A549 (cell line): ENCODE data around the gene MIR17HG. TPM values are rescaled to one million over a fixed set of nuclear protein-coding genes. Genes with fewer than 3 reads are reported as not detected.

Experiments
- ATAC-seq, 2 experiments: fragments of 200-7000 bp in 1 of 2; fragments of >200 bp in 1 of 2; cut with Nextera tagmentation in 1 of 2; cut with Tn5 transposase in 1 of 2; 3 replicates each; pipeline versions ENCODE4 v1.8.0 to v1.9.1; 2018 to 2020; ENCODE audit warnings: mild to moderate bottlenecking in 1 of 2, moderate library complexity in 1 of 2
- CTCF ChIA-PET: fragments of 300-600 bp; sonication (Branson Sonifier 250); formaldehyde crosslinking; extraction: SDS; loops from one replicate; lab custom pipeline; 2021; ENCODE audit warnings: antibody characterized with exemption, inconsistent platforms; lab: Yijun Ruan, JAX
- POLR2A ChIA-PET: fragments of 350-600 bp; formaldehyde crosslinking; extraction: SDS; loops from one replicate; lab custom pipeline; 2021; ENCODE audit warnings: antibody characterized with exemption, inconsistent platforms; lab: Yijun Ruan, JAX
- DNase-seq, 2 experiments: peaks; one replicate each; pipeline versions ENCODE4 v3.0.0 to v3.0.0-alpha.2; 2011 to 2016; ENCODE audit warnings: low read depth in 1 of 2, low spot score in 1 of 2
- FAIRE-seq: peaks from 2 replicates; lab custom pipeline; 2011; peaks lifted over from hg19 to GRCh38; lab: Jason Lieb, UNC
- H3K27ac ChIP-seq, 2 experiments: fragments of >200 bp; sonication (Bioruptor Twin); formaldehyde crosslinking; 3 replicates each; pipeline ENCODE4 v1.5.1; 2016 to 2017
- H3K4me1 ChIP-seq: fragments of >200 bp; sonication (Bioruptor Twin); formaldehyde crosslinking; 3 replicates; pipeline ENCODE4 v1.6.1; 2016
- H3K4me2 ChIP-seq: fragments of >200 bp; sonication (Bioruptor Twin); formaldehyde crosslinking; 3 replicates; pipeline ENCODE4 v1.6.1; 2016
- H3K4me3 ChIP-seq: fragments of >200 bp; sonication (Bioruptor Twin); formaldehyde crosslinking; 3 replicates; pipeline ENCODE4 v1.5.1; 2016
- H3K9me3 ChIP-seq: fragments of >200 bp; sonication (Bioruptor Twin); formaldehyde crosslinking; 3 replicates; pipeline ENCODE4 v1.6.1; 2016
- BHLHE40 ChIP-seq: IDR thresholded peaks from 2 replicates; pipeline ENCODE4 v1.6.1; 2012; ENCODE audit warnings: low read depth, low read length, inconsistent platforms
- CBX2 ChIP-seq: fragments of 200-600 bp; sonication (generic); IDR thresholded peaks from 2 replicates; pipeline ENCODE4 v1.6.1; 2016; ENCODE audit warnings: low read depth, mild to moderate bottlenecking, borderline replicate concordance
- CBX8 ChIP-seq: fragments of 200-600 bp; sonication (generic); IDR thresholded peaks from 2 replicates; pipeline ENCODE4 v1.6.1; 2016
- CEBPB ChIP-seq, 2 experiments: fragments of >200 bp in 1 of 2; sonication (Bioruptor Twin) in 1 of 2; formaldehyde crosslinking in 1 of 2; IDR thresholded peaks; 2 replicates each; pipeline ENCODE4 v1.6.1; 2012 to 2016
- E2F6 ChIP-seq: IDR thresholded peaks from 2 replicates; pipeline ENCODE4 v1.6.1; 2012; ENCODE audit warnings: low read depth, borderline replicate concordance
- EP300 ChIP-seq, 2 experiments: fragments of >200 bp; sonication (Bioruptor Twin); formaldehyde crosslinking; IDR thresholded peaks; 2 replicates in 1 of 2; 3 replicates in 1 of 2; pipeline ENCODE4 v1.6.1; 2016 to 2017
- ESRRA ChIP-seq: fragments of 150-350 bp; IDR thresholded peaks from 2 replicates; pipeline ENCODE4 v1.6.1; 2014; ENCODE audit warnings: mild to moderate bottlenecking, low read length, borderline replicate concordance
- HOXA7 ChIP-seq: fragments of 250-450 bp; sonication (Bioruptor Pico); IDR thresholded peaks from 2 replicates; pipeline ENCODE4 v1.5.0; 2020; ENCODE audit warnings: mild to moderate bottlenecking, moderate library complexity
- JUN ChIP-seq, 2 experiments: fragments of >200 bp; sonication (Bioruptor Twin); formaldehyde crosslinking; IDR thresholded peaks; 2 replicates in 1 of 2; 3 replicates in 1 of 2; pipeline ENCODE4 v1.6.1; 2016 to 2017
- JUNB ChIP-seq: fragments of >200 bp; sonication (Bioruptor Twin); formaldehyde crosslinking; IDR thresholded peaks from 2 replicates; pipeline ENCODE4 v1.6.1; 2016
- MAZ ChIP-seq: fragments of 150-350 bp; IDR thresholded peaks from 2 replicates; pipeline ENCODE4 v1.6.1; 2014; ENCODE audit warnings: antibody characterized with exemption, low read depth, low read length, borderline replicate concordance
- MYC ChIP-seq: IDR thresholded peaks from 2 replicates; pipeline ENCODE4 v1.6.1; 2012; ENCODE audit warnings: mild to moderate bottlenecking, inconsistent platforms, low read length, improper control_type of control experiment, borderline replicate concordance
- NR3C1 ChIP-seq: fragments of >200 bp; sonication (Bioruptor Twin); formaldehyde crosslinking; IDR thresholded peaks from 3 replicates; pipeline ENCODE4 v1.6.1; 2017
- POLR2A ChIP-seq: IDR thresholded peaks from 2 replicates; pipeline ENCODE4 v1.6.1; 2012; ENCODE audit warnings: mild to moderate bottlenecking, low read length
- POLR2AphosphoS2 ChIP-seq: conservative IDR thresholded peaks from 2 replicates; pipeline ENCODE4 v1.6.1; 2012; ENCODE audit warnings: low read length, improper control_type of control experiment, inconsistent platforms
- RAD21 ChIP-seq, 2 experiments: fragments of >200 bp in 1 of 2; sonication (Bioruptor Twin) in 1 of 2; formaldehyde crosslinking in 1 of 2; IDR thresholded peaks in 1 of 2; conservative IDR thresholded peaks in 1 of 2; 2 replicates in 1 of 2; 3 replicates in 1 of 2; pipeline ENCODE4 v1.6.1; 2012 to 2018; ENCODE audit warnings: inconsistent platforms in 1 of 2
- REST ChIP-seq: fragments of 200-600 bp; sonication (generic); IDR thresholded peaks from 2 replicates; pipeline ENCODE4 v1.6.1; 2016; ENCODE audit warnings: antibody characterized with exemption, mild to moderate bottlenecking, moderate library complexity
- RNF2 ChIP-seq: fragments of 200-600 bp; sonication (generic); IDR thresholded peaks from 2 replicates; pipeline ENCODE4 v1.6.1; 2016; ENCODE audit warnings: low read depth, mild to moderate bottlenecking, antibody characterized with exemption, moderate library complexity, borderline replicate concordance
- SMC3 ChIP-seq: fragments of >200 bp; sonication (Bioruptor Twin); formaldehyde crosslinking; IDR thresholded peaks from 3 replicates; pipeline ENCODE4 v1.6.1; 2018; ENCODE audit warnings: inconsistent platforms
- TFCP2L1 ChIP-seq: fragments of 250-450 bp; sonication (Bioruptor Pico); IDR thresholded peaks from 2 replicates; pipeline ENCODE4 v1.5.0; 2021; ENCODE audit warnings: mild to moderate bottlenecking
- ZC3H11A ChIP-seq: fragments of 450-650 bp; IDR thresholded peaks from 2 replicates; pipeline ENCODE4 v1.6.1; 2014; ENCODE audit warnings: antibody characterized with exemption, mild to moderate bottlenecking
- ZFP36 ChIP-seq: fragments of 450-650 bp; IDR thresholded peaks from 2 replicates; pipeline ENCODE4 v1.6.1; 2014; ENCODE audit warnings: borderline replicate concordance; ENCODE audit not compliant: partially characterized antibody
- ZSCAN20 ChIP-seq: fragments of 250-450 bp; sonication (Bioruptor Pico); IDR thresholded peaks from 2 replicates; pipeline ENCODE4 v1.8.0; 2022; ENCODE audit warnings: mild to moderate bottlenecking, moderate library complexity
- WGBS: methylation state at CpG from one replicate; pipeline ENCODE4 v1.1.6; 2017; ENCODE audit errors: missing lambda C conversion rate; 5-methylcytosine and 5-hydroxymethylcytosine counted together
- polyA plus RNA-seq, 4 experiments: library from polyadenylated mRNA; depleted of rRNA in 3 of 4; stranded (reverse); fragments of >200 nt; fragmentation: RNase III in 1 of 4; extraction: RNeasy Plus Mini Kit Qiagen cat#74134 plus additional on column Dnase treatment in 1 of 4; gene quantifications; 2 replicates in 3 of 4; 3 replicates in 1 of 4; pipeline ENCODE4 v1.2.3, GENCODE V29; 2011 to 2017
- TF ChIP-seq, protein P1 (sequence below): IDR thresholded peaks from 2 replicates; pipeline ENCODE4 v1.6.1; 2012
- TF ChIP-seq, protein P2 (sequence below): IDR thresholded peaks from 2 replicates; pipeline ENCODE4 v1.6.1; 2012

Gene MIR17HG
- polyA plus RNA-seq, 2 of the 4 experiments (the other 2 are of a cell fraction): 4.9 to 7.3 TPM

DNA sequence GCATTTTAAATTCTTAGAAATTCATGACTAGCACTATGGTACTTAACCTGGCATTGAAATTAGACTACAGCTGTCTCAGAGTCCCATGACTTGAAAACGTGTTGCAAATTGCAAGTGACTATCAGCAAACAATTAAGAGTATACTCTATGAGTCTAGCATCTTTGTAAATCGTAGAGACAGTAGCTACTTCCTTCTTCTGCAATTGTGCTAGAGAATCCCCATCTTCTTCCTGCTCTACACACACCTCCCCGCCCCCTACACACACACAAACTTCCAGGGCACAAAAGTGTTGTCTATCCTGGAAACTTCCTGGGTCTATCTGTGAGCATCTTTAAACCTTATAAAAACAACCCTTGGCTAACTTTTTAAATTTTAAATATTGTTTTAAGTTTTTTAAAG is 35.2 kb upstream of the MIR17HG start:
- Histone ChIP-seq H3K4me3 (no peak overlapping the region), H3K4me1 (no peaks in the 10 kb centered on the region), H3K4me2 (no peak overlapping the region), H3K27ac (no peak overlapping the region), H3K9me3 (no peaks in the 10 kb centered on the region)
- POLR2A ChIA-PET: interaction anchor here (0.5 kb wide), 1 partner anchor 12 kb away, joined by 3 read pairs; no protein-coding TSS in a partner anchor
- CTCF ChIA-PET: no interaction called here
- FAIRE-seq: no peak
- no peak for DNase-seq
- ATAC-seq: no peak
- WGBS: 2% methylated on average over 3 of the region's 3 CpGs
- TF ChIP-seq ZC3H11A: no peak
- no peak for TF ChIP-seq JUNB
- no peak for TF ChIP-seq TFCP2L1 (CRISPR knock-in tag)
- TF ChIP-seq POLR2AphosphoS2: no peak
- no peak for TF ChIP-seq ESRRA

GRCh38 chr13:91313103-91313502 is 34.4 kb upstream of the MIR17HG start:
- 5% methylated on average over 5 of the region's 5 CpGs for WGBS
- no peak for TF ChIP-seq CBX8
- TF ChIP-seq RAD21 (conservative IDR thresholded peaks at IDR 0.05 in 1 of 2, IDR thresholded peaks at IDR 0.05 in 1 of 2): 0 out of 5 replicates have a peak, but pooled peaks have one; percentile 12 to 22
- TF ChIP-seq SMC3: 0 out of 3 replicates have a peak, but pooled peaks have one; percentile 6
- TF ChIP-seq, all 56 proteins: peak for 2
- ChIA-PET CTCF (interaction anchor here (0.8 kb wide), 1 partner anchor 41 kb away, joined by 4 read pairs; no protein-coding TSS in a partner anchor), POLR2A (interaction anchor here (0.5 kb wide), 1 partner anchor 11 kb away, joined by 3 read pairs; no protein-coding TSS in a partner anchor)
- no peak overlapping the region for H3K27ac ChIP-seq
- no peak overlapping the region for H3K4me2 ChIP-seq
- ATAC-seq (peak; percentile 59 to 78; a peak in 4 of 6 replicates), FAIRE-seq (no peak), DNase-seq (peak; percentile 2 to 14)
- no peaks in the 10 kb centered on the region for H3K4me1 ChIP-seq
- no peaks in the 10 kb centered on the region for H3K9me3 ChIP-seq
- no peak overlapping the region for H3K4me3 ChIP-seq

DNA sequence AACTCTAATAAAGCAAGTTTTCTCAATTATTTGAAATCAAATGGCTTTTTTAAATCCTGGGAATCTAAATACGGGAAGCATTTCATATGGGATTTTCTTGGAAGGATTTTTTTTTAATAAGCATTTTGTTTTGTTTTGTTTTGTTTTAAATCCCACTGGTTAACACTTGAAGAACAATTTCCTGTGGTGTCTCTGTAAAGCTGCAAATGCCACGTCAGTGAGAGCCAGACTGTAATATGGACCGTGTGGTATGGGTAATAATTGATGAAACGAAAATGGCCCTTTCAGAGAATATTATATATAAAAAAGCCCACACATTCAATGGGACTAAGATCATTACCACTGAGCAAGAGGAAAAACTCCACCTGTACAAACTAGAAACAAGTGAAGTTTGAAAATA is 33.9 kb upstream of the MIR17HG start:
- Histone ChIP-seq H3K4me1 (no peaks in the 10 kb centered on the region), H3K4me3 (no peak overlapping the region), H3K27ac (no peak overlapping the region), H3K4me2 (no peak overlapping the region), H3K9me3 (no peaks in the 10 kb centered on the region)
- FAIRE-seq: no peak
- 17% methylated on average over 4 of the region's 4 CpGs for WGBS
- ChIA-PET POLR2A (no interaction called here), CTCF (interaction anchor here (0.8 to 1.6 kb wide), 2 partner anchors 28 to 41 kb away, joined by 3 to 4 read pairs; no protein-coding TSS in a partner anchor)
- no peak for ATAC-seq
- TF ChIP-seq, protein P1, sequence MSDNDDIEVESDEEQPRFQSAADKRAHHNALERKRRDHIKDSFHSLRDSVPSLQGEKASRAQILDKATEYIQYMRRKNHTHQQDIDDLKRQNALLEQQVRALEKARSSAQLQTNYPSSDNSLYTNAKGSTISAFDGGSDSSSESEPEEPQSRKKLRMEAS: no peak
- no peak for TF ChIP-seq TFCP2L1 (CRISPR knock-in tag)
- peak; percentile 87 for TF ChIP-seq CBX8
- TF ChIP-seq JUN (IDR thresholded peaks at IDR 0.05): no peak
- TF ChIP-seq HOXA7 (CRISPR knock-in tag): no peak
- TF ChIP-seq RNF2: peak; percentile 95
- no peak for DNase-seq

- ATAC-seq: no peak
- H3K9me3 ChIP-seq: no peaks in the 10 kb centered on the region
- POLR2A ChIA-PET: no interaction called here
- no peak for DNase-seq
- FAIRE-seq: no peak
- H3K4me2 ChIP-seq: no peak overlapping the region
- CTCF ChIA-PET: interaction anchor here (0.6 to 1.6 kb wide), 2 partner anchors 27 to 1347 kb away, joined by 3 read pairs; no protein-coding TSS in a partner anchor
- no peaks in the 10 kb centered on the region for H3K4me1 ChIP-seq
- H3K27ac ChIP-seq: no peak overlapping the region
- no peak overlapping the region for H3K4me3 ChIP-seq
- TF ChIP-seq BHLHE40: no peak
- TF ChIP-seq ZSCAN20 (CRISPR knock-in tag): no peak
- no peak for TF ChIP-seq EP300 (IDR thresholded peaks at IDR 0.05)
- no peak for TF ChIP-seq MAZ
- TF ChIP-seq POLR2A: no peak
- no peak for TF ChIP-seq REST
- TF ChIP-seq CEBPB (IDR thresholded peaks at IDR 0.05): no peak
- no peak for TF ChIP-seq NR3C1
- no peak for TF ChIP-seq ZFP36
- no peak for TF ChIP-seq CBX2
- TF ChIP-seq, protein P2, sequence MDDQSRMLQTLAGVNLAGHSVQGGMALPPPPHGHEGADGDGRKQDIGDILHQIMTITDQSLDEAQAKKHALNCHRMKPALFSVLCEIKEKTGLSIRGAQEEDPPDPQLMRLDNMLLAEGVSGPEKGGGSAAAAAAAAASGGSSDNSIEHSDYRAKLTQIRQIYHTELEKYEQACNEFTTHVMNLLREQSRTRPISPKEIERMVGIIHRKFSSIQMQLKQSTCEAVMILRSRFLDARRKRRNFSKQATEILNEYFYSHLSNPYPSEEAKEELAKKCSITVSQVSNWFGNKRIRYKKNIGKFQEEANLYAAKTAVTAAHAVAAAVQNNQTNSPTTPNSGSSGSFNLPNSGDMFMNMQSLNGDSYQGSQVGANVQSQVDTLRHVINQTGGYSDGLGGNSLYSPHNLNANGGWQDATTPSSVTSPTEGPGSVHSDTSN: no peak
- TF ChIP-seq E2F6: no peak
- no peak for TF ChIP-seq RNF2
- no peak for TF ChIP-seq MYC
Observed at GRCh38 chr13:91314888-91315287, 32.6 kb upstream of the MIR17HG start.
